K562 (cell line): Measurements from ENCODE around the gene NUP50. TPM values are rescaled to one million over a fixed set of nuclear protein-coding genes. Genes with fewer than 3 reads are reported as not detected.

Source experiments
- CBFA2T2 ChIP-seq: fragments of 450-650 bp; conservative IDR thresholded peaks from 2 replicates; pipeline ENCODE4 v1.6.1; 2017; ENCODE audit warnings: mild to moderate bottlenecking
- CBFB ChIP-seq: sonication (generic); formaldehyde crosslinking; IDR thresholded peaks from 2 replicates; pipeline ENCODE4 v1.4.0; 2020; ENCODE audit warnings: mild to moderate bottlenecking, missing genetic modification reagents
- GABPA ChIP-seq: fragments of 200-800 bp; sonication (Bioruptor generic); conservative IDR thresholded peaks from 2 replicates; pipeline ENCODE4 v1.6.1; 2016; ENCODE audit warnings: low read depth, missing genetic modification characterization, missing compliant biosample characterization
- SMARCE1 ChIP-seq: fragments of 450-650 bp; IDR thresholded peaks from 2 replicates; pipeline ENCODE4 v1.7.1; 2016; ENCODE audit warnings: mild to moderate bottlenecking
- ZBTB26 ChIP-seq: fragments of 450-650 bp; formaldehyde crosslinking; IDR thresholded peaks from 2 replicates; pipeline ENCODE4 v1.4.0; 2022; ENCODE audit warnings: missing genetic modification characterization
- ZNF592 ChIP-seq: fragments of 450-650 bp; IDR thresholded peaks from 2 replicates; pipeline ENCODE4 v1.6.1; 2017; ENCODE audit warnings: antibody characterized with exemption, mild to moderate bottlenecking
- polyA plus RNA-seq, 8 experiments: library from polyadenylated mRNA; depleted of rRNA in 4 of 8; stranded (reverse) in 5 of 8; unstranded in 3 of 8; fragments of >200 nt; fragmentation: Nextera tagmentation in 2 of 8; fragmentation: Illumina TruSeq in 1 of 8; extraction: Ambion mirVana in 2 of 8; extraction: Trizol in 1 of 8; gene quantifications; 2 replicates each; pipeline versions ENCODE4 v1.2.1 to v1.2.3, GENCODE V29; 2011 to 2014; ENCODE audit warnings: inconsistent platforms in 1 of 8, missing spikeins in 1 of 8
- total RNA-seq, 7 experiments: library from RNA; depleted of rRNA in 6 of 7; stranded (reverse); fragments of >200 nt in 6 of 7; fragmentation: Illumina TruSeq in 2 of 7; extraction: Trizol in 2 of 7; gene quantifications; 2 replicates each; pipeline versions ENCODE4 v1.2.1 to v1.2.3, GENCODE V29; 2011 to 2021; ENCODE audit warnings: low replicate concordance in 1 of 7
- TF ChIP-seq, protein P1 (sequence below), 2 experiments: fragments of 450-650 bp in 1 of 2; sonication (generic) in 1 of 2; formaldehyde crosslinking in 1 of 2; IDR thresholded peaks in 1 of 2; conservative IDR thresholded peaks in 1 of 2; 2 replicates each; pipeline versions ENCODE4 v1.6.1 to v1.8.1; 2016 to 2023; ENCODE audit warnings: mild to moderate bottlenecking in 2 of 2, moderate library complexity in 2 of 2, inconsistent platforms in 1 of 2, missing genetic modification reagents in 1 of 2

The NUP50 gene
- total and polyA plus RNA-seq, 9 of the 15 experiments (the other 6 are each of a cell fraction or from before 2014, with no cell fraction given): 23.8 to 83.7 (median 55.3) TPM

GRCh38 chr22:45192701-45193187, 29.0 kb downstream of the NUP50 start (continued):
- TF ChIP-seq, protein P1, sequence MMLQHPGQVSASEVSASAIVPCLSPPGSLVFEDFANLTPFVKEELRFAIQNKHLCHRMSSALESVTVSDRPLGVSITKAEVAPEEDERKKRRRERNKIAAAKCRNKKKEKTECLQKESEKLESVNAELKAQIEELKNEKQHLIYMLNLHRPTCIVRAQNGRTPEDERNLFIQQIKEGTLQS (IDR thresholded peaks at IDR 0.05): 0 out of 2 replicates have a peak, but pooled peaks have one; percentile 7
- TF ChIP-seq, protein P1 (CRISPR knock-in tag; conservative IDR thresholded peaks at IDR 0.05): no peak
- TF ChIP-seq SMARCE1: no peak
- TF ChIP-seq CBFA2T2: peak; percentile 26; the same call in 1 of the 2 replicates
- no peak for TF ChIP-seq CBFB (CRISPR knock-in tag)
- TF ChIP-seq GABPA (tag): no peak
- peak; percentile 64; the same call in 1 of the 2 replicates for TF ChIP-seq ZNF592
- no peak for TF ChIP-seq ZBTB26 (CRISPR knock-in tag)
- TF ChIP-seq, all 486 proteins: peak for 50
